HG02943 (cell line): ENCODE measurements around the gene C19orf73.
"Not testable (repeated sequence)": the region's sequence is repeated elsewhere in the genome, so short reads cannot be mapped to it uniquely, and the experiment has no call there.

ENCODE experiments used
- ATAC-seq: cut with Tn5 transposase; IDR thresholded peaks from one replicate; pipeline ENCODE4 v1.9.1; 2021; ENCODE audit warnings: mild to moderate bottlenecking, low read depth, moderate library complexity; ENCODE audit not compliant: unreplicated experiment

The C19orf73 gene

GRCh38 chr19:49149652-49150105, 30.7 kb upstream of the C19orf73 start:
- ATAC-seq = no peak

DNA sequence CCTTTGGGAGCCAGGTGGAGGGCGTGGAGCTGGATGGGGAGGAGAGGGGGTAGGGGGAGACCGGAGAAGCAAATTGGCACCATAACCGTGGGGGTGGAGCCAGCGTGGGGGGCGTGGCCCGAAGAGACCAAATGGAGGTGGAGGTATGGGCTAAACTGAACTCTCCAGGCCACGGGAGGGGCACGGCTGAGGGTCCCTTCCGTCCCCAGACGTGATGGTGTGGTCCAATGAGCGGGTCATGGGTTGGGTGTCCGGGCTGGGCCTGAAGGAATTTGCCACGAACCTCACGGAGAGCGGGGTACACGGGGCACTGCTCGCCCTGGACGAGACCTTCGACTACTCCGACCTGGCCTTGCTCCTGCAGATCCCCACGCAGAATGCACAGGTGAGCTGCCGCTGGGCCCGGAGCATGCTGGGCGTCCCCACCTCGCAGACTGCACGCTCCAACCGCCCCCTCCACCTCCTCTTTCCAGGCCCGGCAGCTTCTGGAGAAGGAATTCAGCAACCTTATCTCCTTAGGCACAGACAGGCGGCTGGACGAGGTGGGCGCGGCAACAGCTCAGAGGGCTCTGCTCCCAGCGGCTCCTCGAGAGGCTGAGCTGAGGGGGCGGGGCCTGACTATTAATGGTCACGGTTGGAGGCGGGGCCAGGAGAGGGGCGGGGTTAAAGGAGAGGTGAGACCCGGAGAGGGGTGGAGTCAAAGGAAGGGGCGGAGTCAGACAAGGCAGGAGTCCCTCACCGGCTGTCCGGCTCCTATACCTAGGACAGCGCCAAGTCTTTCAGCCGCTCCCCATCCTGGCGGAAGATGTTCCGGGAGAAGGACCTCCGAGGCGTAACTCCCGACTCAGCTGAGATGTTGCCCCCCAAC, 30.1 kb upstream of the C19orf73 start:
- no peak for ATAC-seq

- no peak for ATAC-seq
Measured at GRCh38 chr19:49148044-49148682, 29.2 kb upstream of the C19orf73 start.

DNA sequence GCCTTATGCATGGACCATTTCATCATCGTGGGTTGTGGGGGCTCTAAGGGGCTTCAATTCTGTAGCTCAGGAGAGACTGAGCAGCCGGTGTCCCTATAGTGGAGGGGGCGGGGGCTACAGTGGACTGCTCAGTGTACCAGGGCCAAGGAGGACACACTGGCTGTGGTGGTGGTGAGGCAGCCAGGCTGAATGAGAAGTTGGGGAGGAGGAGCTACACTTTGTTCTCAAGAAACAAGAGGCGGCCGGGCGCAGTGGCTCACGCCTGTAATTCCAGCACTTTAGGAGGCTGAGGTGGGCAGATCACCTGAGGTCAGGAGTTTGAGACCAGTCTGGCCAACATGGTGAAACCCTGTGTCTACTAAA, 27.4 kb upstream of the C19orf73 start:
- not testable (repeated sequence) for ATAC-seq

DNA sequence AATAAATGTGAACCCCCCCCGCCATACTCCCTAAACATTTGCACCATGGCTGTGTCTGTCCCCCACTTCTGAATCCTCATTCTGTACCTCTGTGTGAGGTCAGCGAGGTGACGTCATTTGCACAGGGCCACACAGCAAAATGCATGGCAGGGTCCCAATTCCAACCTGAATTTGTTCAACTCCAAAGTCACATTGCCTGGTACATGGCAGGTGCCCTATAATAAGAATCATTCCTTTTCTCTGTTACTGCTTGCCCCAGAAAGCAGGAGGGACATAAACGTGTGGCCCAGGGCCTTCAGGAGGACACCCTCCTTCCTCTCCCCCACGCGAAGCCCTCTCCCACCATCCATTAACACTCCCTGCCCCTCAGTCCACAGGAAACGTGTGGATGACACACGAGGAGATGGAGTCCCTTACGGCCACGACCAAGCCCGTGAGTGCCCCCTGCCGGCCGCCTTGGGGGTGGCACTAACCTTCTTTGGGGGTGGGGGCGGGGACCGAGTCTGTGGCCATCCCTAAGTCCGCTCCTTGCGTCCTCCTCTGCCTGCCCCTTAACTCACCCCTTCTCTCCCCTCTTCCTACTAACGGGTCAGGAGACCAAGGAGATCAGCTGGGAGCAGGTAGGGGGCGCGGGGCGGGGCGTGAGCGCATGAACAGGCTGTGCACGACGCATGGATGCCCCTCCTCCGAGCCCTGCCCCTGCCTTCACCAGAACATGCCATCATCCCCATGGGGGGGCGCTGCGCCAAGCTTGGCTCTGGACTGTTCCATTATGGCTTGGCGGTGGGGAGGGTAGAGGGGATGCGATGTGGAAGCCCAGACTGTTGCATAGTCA, 26.8 kb upstream of the C19orf73 start:
- ATAC-seq = no peak

DNA sequence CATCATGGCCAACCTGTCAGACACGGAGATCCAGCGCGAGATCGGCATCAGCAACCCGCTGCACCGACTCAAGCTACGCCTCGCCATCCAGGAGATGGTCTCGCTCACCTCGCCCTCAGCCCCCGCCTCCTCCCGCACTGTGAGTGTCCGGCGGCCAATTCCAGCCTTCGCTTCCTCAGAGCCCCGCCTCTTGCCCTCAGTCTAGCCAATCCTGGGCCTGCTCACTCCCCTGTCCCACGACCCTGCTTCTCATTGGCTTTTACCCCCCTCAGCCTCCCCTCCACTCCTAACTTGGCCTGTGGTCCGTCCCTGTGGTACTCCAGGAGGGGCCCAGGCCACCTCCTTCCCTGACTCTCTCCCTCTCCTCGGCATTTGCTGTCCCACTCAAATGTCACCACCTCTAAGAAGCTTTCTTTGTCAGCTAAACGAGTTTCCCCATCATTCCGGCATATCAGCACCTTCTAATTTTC, 24.0 kb upstream of the C19orf73 start:
- ATAC-seq = peak; percentile 59

DNA sequence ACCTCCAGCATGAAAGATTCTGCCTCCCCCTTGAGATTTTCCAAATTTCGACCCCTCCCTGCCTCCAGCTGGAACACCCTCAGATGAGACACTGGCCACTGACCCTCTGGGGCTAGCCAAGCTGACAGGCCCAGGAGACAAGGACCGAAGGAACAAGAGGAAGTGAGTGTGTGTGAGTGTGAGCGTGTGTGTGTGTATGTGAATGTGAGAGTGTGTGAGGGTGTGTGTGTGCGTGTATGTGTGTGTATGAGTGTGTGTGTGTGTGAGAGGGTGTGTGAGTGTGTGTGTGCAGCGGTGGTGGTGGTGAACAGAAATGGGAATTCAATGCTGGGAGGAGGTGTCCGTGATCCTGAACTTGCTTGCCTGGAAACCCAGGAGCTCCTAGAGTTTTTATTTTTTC, 22.4 kb upstream of the C19orf73 start:
- no peak for ATAC-seq

DNA sequence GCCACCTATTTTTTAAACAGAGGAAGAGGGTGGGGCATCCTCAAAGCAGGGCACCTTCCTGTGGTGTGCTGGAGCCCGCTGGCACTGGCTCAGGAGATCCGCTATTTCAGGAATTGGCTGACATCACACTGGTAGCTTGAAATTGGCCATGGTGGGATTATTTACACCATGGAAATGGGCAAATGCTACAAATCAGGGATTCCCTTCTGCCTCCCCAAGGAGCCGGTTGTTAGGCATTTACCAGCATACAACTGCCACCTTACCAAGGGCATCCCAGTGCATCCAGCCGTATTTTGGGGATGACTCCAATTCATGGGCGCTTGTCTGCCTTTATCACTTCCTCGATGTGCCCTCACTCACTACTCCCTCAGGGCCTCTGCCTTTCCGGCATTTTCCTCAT, 22.0 kb upstream of the C19orf73 start:
- ATAC-seq = no peak

GRCh38 chr19:49136771-49137171, 17.8 kb upstream of the C19orf73 start:
- ATAC-seq = no peak

GRCh38 chr19:49135686-49136085, 16.7 kb upstream of the C19orf73 start:
- ATAC-seq = no peak

GRCh38 chr19:49133621-49134454, 14.9 kb upstream of the C19orf73 start:
- ATAC-seq = no peak

DNA sequence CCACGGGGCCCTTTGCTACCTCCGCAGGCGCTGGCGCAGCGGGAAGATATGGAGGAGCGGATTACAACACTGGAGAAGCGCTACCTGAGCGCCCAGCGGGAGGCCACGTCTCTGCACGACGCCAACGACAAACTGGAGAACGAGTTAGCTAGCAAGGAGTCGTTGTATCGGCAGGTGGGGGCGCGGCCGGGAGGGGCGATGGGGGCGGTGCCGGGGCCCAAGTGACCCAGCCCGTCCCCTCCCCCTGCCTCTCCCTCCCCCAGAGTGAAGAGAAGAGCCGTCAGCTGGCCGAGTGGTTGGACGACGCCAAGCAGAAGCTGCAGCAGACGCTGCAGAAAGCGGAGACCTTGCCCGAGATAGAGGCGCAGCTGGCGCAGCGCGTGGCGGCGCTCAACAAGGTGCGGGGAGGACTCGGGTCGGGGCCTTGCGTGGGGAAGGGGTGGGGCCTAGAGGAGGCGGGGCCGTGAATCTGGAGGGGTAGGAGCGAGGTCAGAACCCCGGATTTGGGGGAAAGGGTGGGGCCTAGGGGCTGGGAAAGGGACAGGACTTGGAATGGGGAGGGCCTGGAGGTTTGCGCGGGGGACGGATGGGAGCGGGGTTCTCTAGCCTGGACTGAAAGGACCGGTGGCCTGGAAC, 14.1 kb upstream of the C19orf73 start:
- ATAC-seq = no peak

GRCh38 chr19:49130325-49130724, 11.4 kb upstream of the C19orf73 start:
- no peak for ATAC-seq

- no peak for ATAC-seq
Measured at GRCh38 chr19:49129238-49129583, 10.3 kb upstream of the C19orf73 start.

DNA sequence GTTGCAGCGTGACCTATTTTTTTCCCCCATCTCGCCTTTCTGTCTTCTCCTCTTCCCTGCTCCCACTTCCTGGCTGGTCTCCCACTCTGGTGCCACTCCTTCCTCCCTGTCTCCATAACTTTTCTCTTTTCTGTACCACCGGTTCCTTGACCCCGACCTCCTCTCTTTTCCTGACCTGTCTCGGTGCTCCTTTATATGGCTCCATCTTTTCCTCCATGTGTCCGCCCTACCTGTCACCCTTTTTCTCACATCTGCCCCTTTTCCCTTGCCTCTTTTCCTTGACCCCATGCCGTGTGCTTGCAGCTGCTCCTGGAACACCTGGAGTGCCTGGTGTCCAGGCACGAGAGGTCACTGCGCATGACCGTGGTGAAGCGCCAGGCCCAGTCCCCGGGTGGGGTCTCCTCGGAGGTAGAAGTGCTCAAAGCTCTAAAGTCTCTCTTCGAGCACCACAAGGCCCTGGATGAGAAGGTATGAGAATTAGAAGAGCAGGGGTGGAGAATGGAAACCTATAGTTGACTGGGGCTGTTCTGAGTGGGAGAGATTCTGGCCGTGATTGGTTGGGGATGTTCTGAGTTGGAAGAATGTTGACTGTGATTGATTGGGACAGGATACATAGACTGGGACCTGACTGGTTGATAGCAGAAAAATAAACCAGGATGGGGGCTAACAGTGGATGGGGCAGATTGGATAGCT, 9.7 kb upstream of the C19orf73 start:
- no peak for ATAC-seq

GRCh38 chr19:49127674-49128544, 9.0 kb upstream of the C19orf73 start:
- peak; percentile 94 for ATAC-seq

- ATAC-seq = not testable (repeated sequence)
Measured at GRCh38 chr19:49127225-49127624, 8.3 kb upstream of the C19orf73 start.

DNA sequence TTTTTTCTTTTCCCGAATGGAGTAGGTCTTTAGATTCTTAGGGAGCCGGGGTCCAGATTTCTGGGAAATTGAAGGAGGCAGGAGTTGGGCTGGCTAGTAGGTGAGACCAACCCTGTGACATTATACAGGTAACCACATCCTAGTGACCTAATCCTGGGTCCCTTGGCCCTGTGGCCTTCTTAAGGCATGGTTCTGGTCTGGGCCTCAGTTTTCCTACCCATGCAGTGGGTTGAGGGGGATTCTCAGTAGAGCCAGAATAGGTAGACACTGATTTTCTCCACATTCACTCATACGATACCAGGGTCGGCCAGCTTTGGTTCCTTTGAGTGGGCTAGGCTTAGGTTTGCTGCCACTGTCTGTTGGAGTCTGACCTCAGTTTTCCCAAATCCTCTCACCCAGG, 7.6 kb upstream of the C19orf73 start:
- ATAC-seq = no peak
